Thymus (tissue), 2 donors: Measurements from ENCODE around the gene CLCA2. TPM values are rescaled to one million over a fixed set of nuclear protein-coding genes. Genes with fewer than 3 reads are reported as not detected.

Experiments
- polyA plus RNA-seq: library from polyadenylated mRNA; stranded (reverse); fragments of 200-250 nt; gene quantifications from one replicate; pipeline ENCODE4 v1.2.3, GENCODE V29; 2013
- total RNA-seq: library from RNA; stranded (reverse); fragments of 120-200 nt; gene quantifications from one replicate; pipeline ENCODE4 v1.2.4, GENCODE V29; 2013
- donor health status: healthy.

CLCA2 gene
- total and polyA plus RNA-seq, 2 donors = 0.42 to 3.4 TPM

Other genes starting within 250 kb of the CLCA2 start
- gene ODF2L, start 27.8 kb upstream of the CLCA2 start, total RNA-seq = 38.8 TPM
- 131 TPM for gene ODF2L, start 27.8 kb upstream of the CLCA2 start, polyA plus RNA-seq
- 0.14 TPM for gene CLCA1, start 44.8 kb downstream of the CLCA2 start, total RNA-seq
- gene CLCA1, start 44.8 kb downstream of the CLCA2 start, polyA plus RNA-seq = 0.07 TPM
- gene CLCA4, start 122.9 kb downstream of the CLCA2 start, total RNA-seq = 0.05 TPM
- gene CLCA4, start 122.9 kb downstream of the CLCA2 start, polyA plus RNA-seq = 0.59 TPM